ENCODE results near the gene MAP2.

GRCh38 chr2:209390839-209391238, 33.0 kb upstream of the MAP2 start:
- TF ChIP-seq CTCF (conservative IDR thresholded peaks at IDR 0.05) = no peak
- TF ChIP-seq EZH2 (IDR thresholded peaks at IDR 0.05; ENCODE audit: low read depth) = no peak

Data from PC-9 (cell line).